ENCODE measurements around the gene CDKAL1.
"Not testable (repeated sequence)": the region's sequence is repeated elsewhere in the genome, so short reads cannot be mapped to it uniquely, and the experiment has no call there.

GRCh38 chr6:20831251-20831650 is 297.0 kb downstream of the CDKAL1 start:
- not testable (repeated sequence) for TF ChIP-seq RAD21 (CRISPR knock-in tag; conservative IDR thresholded peaks at IDR 0.05 in 1 of 2, IDR thresholded peaks at IDR 0.05 in 1 of 2); FOXA1 (IDR thresholded peaks at IDR 0.05; ENCODE audit: borderline replicate concordance); POLR2AphosphoS5 (IDR thresholded peaks at IDR 0.05; ENCODE audit: control insufficient read depth, insufficient read depth, low read depth, low read length); ZNF263 (CRISPR knock-in tag; IDR thresholded peaks at IDR 0.05; ENCODE audit: borderline replicate concordance); EZH2 (IDR thresholded peaks at IDR 0.05; ENCODE audit: borderline replicate concordance, low read depth, low read length); CHD1 (IDR thresholded peaks at IDR 0.05; ENCODE audit: low read length); KDM1A (IDR thresholded peaks at IDR 0.05); ZNF24 (IDR thresholded peaks at IDR 0.05); SRSF1 (IDR thresholded peaks at IDR 0.05; ENCODE audit: low read depth, low read length)
- TF ChIP-seq, protein P1, sequence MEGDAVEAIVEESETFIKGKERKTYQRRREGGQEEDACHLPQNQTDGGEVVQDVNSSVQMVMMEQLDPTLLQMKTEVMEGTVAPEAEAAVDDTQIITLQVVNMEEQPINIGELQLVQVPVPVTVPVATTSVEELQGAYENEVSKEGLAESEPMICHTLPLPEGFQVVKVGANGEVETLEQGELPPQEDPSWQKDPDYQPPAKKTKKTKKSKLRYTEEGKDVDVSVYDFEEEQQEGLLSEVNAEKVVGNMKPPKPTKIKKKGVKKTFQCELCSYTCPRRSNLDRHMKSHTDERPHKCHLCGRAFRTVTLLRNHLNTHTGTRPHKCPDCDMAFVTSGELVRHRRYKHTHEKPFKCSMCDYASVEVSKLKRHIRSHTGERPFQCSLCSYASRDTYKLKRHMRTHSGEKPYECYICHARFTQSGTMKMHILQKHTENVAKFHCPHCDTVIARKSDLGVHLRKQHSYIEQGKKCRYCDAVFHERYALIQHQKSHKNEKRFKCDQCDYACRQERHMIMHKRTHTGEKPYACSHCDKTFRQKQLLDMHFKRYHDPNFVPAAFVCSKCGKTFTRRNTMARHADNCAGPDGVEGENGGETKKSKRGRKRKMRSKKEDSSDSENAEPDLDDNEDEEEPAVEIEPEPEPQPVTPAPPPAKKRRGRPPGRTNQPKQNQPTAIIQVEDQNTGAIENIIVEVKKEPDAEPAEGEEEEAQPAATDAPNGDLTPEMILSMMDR (IDR thresholded peaks at IDR 0.05 in 2 of 3, conservative IDR thresholded peaks at IDR 0.05 in 1 of 3; ENCODE audit: insufficient read depth in 2 of 3, low read depth in 1 of 3, low read length in 3 of 3), result not testable (repeated sequence)
- TF ChIP-seq, protein P2, sequence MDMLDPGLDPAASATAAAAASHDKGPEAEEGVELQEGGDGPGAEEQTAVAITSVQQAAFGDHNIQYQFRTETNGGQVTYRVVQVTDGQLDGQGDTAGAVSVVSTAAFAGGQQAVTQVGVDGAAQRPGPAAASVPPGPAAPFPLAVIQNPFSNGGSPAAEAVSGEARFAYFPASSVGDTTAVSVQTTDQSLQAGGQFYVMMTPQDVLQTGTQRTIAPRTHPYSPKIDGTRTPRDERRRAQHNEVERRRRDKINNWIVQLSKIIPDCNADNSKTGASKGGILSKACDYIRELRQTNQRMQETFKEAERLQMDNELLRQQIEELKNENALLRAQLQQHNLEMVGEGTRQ (CRISPR knock-in tag; IDR thresholded peaks at IDR 0.05), result not testable (repeated sequence)

All from K562 (cell line).